Measurements from ENCODE around the gene TOMM22. TPM values are rescaled to one million over a fixed set of nuclear protein-coding genes. Genes with fewer than 3 reads are reported as not detected.

TOMM22 gene
- polyA plus RNA-seq (2013, experiment 1 of 2), result 43.9 TPM
- 43.6 TPM for polyA plus RNA-seq (2013, experiment 2 of 2)

DNA sequence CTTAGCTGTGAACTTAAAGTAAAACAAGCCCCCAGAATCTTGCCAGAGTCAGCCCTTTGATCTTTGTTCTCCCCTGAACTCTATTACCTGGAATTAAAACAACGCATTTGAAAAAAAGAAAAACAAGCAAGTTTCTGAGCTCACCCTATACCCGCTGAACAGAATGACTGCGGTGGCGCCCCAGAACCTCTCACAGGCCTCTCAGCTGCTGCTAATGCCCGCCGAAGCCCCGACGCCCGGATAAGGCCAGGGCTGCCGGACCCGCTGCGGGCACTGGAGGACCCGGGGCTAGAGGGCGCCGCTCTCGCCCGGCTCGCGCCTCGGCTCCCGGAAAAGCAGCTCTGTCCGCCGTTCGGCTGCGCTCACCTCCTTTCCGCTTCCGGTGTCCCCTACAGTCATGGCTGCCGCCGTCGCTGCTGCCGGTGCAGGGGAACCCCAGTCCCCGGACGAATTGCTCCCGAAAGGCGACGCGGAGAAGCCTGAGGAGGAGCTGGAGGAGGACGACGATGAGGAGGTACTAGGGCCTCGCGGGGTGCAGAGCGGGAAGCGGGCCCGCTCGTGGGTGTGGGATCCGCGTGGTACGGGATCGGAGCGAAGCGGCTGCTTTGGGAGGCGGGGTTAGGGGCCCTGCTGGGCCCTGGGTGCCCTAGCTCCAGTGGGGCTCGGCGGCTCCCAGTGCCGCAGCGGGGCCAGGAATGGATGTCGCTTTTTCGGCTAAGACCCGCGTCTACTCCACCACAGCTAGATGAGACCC is at the start of gene TOMM22:
TSS of gene TOMM22 (plus strand) at position 376 of the 754 bp plus-strand sequence. CDS start at position 398, 22 bp downstream.
- Histone ChIP-seq H3K9me3 (ENCODE audit: control insufficient read depth, low read length) (no peaks in the 10 kb centered on the region), H3K23ac (ENCODE audit: low read length in 2 of 2) (no peak within 1 kb of the TSS), H4K8ac (ENCODE audit: low read length) (peak within 1 kb of the TSS; percentile 100), H3K79me1 (replicated peaks; ENCODE audit: low read length, poor library complexity, severe bottlenecking) (peaks cover 32% of the 10 kb centered on the region), H2AK5ac (ENCODE audit: low read length, severe bottlenecking) (no peak within 1 kb of the TSS), H2BK5ac (ENCODE audit: low read depth, low read length, poor library complexity, severe bottlenecking) (no peak within 1 kb of the TSS), H3K27ac (ENCODE audit: low read length, poor library complexity, severe bottlenecking) (peak within 1 kb of the TSS; percentile 24), H3K18ac (ENCODE audit: low read depth in 1 of 2, low read length in 2 of 2) (peak within 1 kb of the TSS; percentile 62 to 95), H3K9ac (ENCODE audit: low read length) (peak within 1 kb of the TSS; percentile 96), H2BK12ac (ENCODE audit: low read length in 2 of 2) (no peak within 1 kb of the TSS), H3K4me1 (ENCODE audit: control insufficient read depth, insufficient read depth, low read depth, low read length) (peaks cover 8% of the 10 kb centered on the region), H2BK120ac (ENCODE audit: low read depth, low read length) (no peak within 1 kb of the TSS), H4K91ac (ENCODE audit: low read length) (peak within 1 kb of the TSS; percentile 89), H3K4ac (ENCODE audit: low read depth in 1 of 2, low read length in 2 of 2) (peak within 1 kb of the TSS; percentile 54 to 69), H2AFZ (ENCODE audit: low read depth, low read length) (peak within 1 kb of the TSS; percentile 90), H3K4me2 (ENCODE audit: low read length, poor library complexity, severe bottlenecking) (peak within 1 kb of the TSS; percentile 97), H3K27me3 (ENCODE audit: control insufficient read depth in 1 of 2, insufficient read depth in 1 of 2, low read length in 2 of 2) (no peaks in the 10 kb centered on the region), H2BK15ac (ENCODE audit: low read depth, poor library complexity, severe bottlenecking) (no peak within 1 kb of the TSS), H3K36me3 (ENCODE audit: control insufficient read depth in 1 of 2, insufficient read depth in 2 of 2, low read depth in 1 of 2, low read length in 2 of 2) (peaks cover 30 to 37% of the 10 kb centered on the region in 2 experiments), H3K4me3 (ENCODE audit: insufficient read depth in 1 of 2, low read depth in 1 of 2, low read length in 2 of 2) (peak within 1 kb of the TSS; percentile 88 to 99), H3K14ac (ENCODE audit: low read length in 2 of 2) (no peak within 1 kb of the TSS)
- DNase-seq, result peak; percentile 92
- WGBS, result under 1% methylated on average over 60 of the region's 60 CpGs

- Histone ChIP-seq H4K91ac (ENCODE audit: low read length) (no peak overlapping the region), H3K4me3 (ENCODE audit: insufficient read depth in 1 of 2, low read depth in 1 of 2, low read length in 2 of 2) (no peak overlapping the region), H2BK120ac (ENCODE audit: low read depth, low read length) (no peak overlapping the region), H3K9ac (ENCODE audit: low read length) (no peak overlapping the region), H2BK15ac (ENCODE audit: low read depth, poor library complexity, severe bottlenecking) (no peak overlapping the region), H3K18ac (ENCODE audit: low read depth in 1 of 2, low read length in 2 of 2) (no peak overlapping the region), H3K9me3 (ENCODE audit: control insufficient read depth, low read length) (no peaks in the 10 kb centered on the region), H3K4me2 (ENCODE audit: low read length, poor library complexity, severe bottlenecking) (no peak overlapping the region), H3K27ac (ENCODE audit: low read length, poor library complexity, severe bottlenecking) (no peak overlapping the region), H3K79me1 (replicated peaks; ENCODE audit: low read length, poor library complexity, severe bottlenecking) (no peaks in the 10 kb centered on the region), H3K4ac (ENCODE audit: low read depth in 1 of 2, low read length in 2 of 2) (no peak overlapping the region), H2BK12ac (ENCODE audit: low read length in 2 of 2) (no peak overlapping the region), H3K4me1 (ENCODE audit: control insufficient read depth, insufficient read depth, low read depth, low read length) (no peaks in the 10 kb centered on the region), H3K23ac (ENCODE audit: low read length in 2 of 2) (no peak overlapping the region), H4K8ac (ENCODE audit: low read length) (no peak overlapping the region), H2AFZ (ENCODE audit: low read depth, low read length) (no peak overlapping the region), H2AK5ac (ENCODE audit: low read length, severe bottlenecking) (no peak overlapping the region), H3K36me3 (ENCODE audit: control insufficient read depth in 1 of 2, insufficient read depth in 2 of 2, low read depth in 1 of 2, low read length in 2 of 2) (peaks cover 35 to 36% of the 10 kb centered on the region in 2 experiments), H3K27me3 (ENCODE audit: control insufficient read depth in 1 of 2, insufficient read depth in 1 of 2, low read length in 2 of 2) (no peaks in the 10 kb centered on the region), H3K14ac (ENCODE audit: low read length in 2 of 2) (no peak overlapping the region), H2BK5ac (ENCODE audit: low read depth, low read length, poor library complexity, severe bottlenecking) (no peak overlapping the region)
- 94% methylated on average over 3 of the region's 3 CpGs for WGBS
- DNase-seq, result no peak
Measured at GRCh38 chr22:38632528-38632927, 49.2 kb upstream of the TOMM22 start.

DNA sequence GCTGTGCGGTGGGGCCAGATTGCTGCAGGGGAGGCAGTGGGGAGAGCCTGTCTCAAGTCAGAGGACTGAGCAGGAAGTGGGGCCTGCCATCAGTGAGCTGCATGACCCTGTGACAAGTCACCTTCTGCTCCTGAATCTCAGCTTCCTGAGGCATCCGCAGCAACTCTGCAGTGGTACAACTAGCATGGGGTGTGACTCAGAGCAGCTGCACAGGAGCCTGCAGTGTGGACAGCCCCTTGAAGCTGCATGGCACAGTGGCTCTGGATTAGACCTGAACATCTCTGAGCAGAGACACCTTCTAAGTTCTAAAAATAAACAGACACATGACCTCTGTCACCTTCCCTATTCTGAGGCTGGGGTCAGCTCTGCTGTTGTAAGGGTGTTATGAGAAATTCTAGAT is 43.5 kb upstream of the TOMM22 start:
- Histone ChIP-seq H2BK120ac (ENCODE audit: low read depth, low read length) (no peak overlapping the region), H3K27ac (ENCODE audit: low read length, poor library complexity, severe bottlenecking) (peak overlapping the region; percentile 77), H3K4me1 (ENCODE audit: control insufficient read depth, insufficient read depth, low read depth, low read length) (peaks cover 5% of the 10 kb centered on the region), H3K9ac (ENCODE audit: low read length) (no peak overlapping the region), H2BK15ac (ENCODE audit: low read depth, poor library complexity, severe bottlenecking) (no peak overlapping the region), H3K4me3 (ENCODE audit: insufficient read depth in 1 of 2, low read depth in 1 of 2, low read length in 2 of 2) (no peak overlapping the region), H4K91ac (ENCODE audit: low read length) (no peak overlapping the region), H2BK5ac (ENCODE audit: low read depth, low read length, poor library complexity, severe bottlenecking) (no peak overlapping the region), H2AK5ac (ENCODE audit: low read length, severe bottlenecking) (no peak overlapping the region), H2BK12ac (ENCODE audit: low read length in 2 of 2) (no peak overlapping the region), H3K79me1 (replicated peaks; ENCODE audit: low read length, poor library complexity, severe bottlenecking) (no peaks in the 10 kb centered on the region), H3K4me2 (ENCODE audit: low read length, poor library complexity, severe bottlenecking) (peak overlapping the region; percentile 30), H3K14ac (ENCODE audit: low read length in 2 of 2) (peak overlapping the region in 1 of 2 experiments; percentile 71), H3K27me3 (ENCODE audit: control insufficient read depth in 1 of 2, insufficient read depth in 1 of 2, low read length in 2 of 2) (no peaks in the 10 kb centered on the region), H3K23ac (ENCODE audit: low read length in 2 of 2) (no peak overlapping the region), H3K18ac (ENCODE audit: low read depth in 1 of 2, low read length in 2 of 2) (peak overlapping the region in 1 of 2 experiments; percentile 50), H3K4ac (ENCODE audit: low read depth in 1 of 2, low read length in 2 of 2) (no peak overlapping the region), H3K9me3 (ENCODE audit: control insufficient read depth, low read length) (no peaks in the 10 kb centered on the region), H3K36me3 (ENCODE audit: control insufficient read depth in 1 of 2, insufficient read depth in 2 of 2, low read depth in 1 of 2, low read length in 2 of 2) (peaks cover 14 to 26% of the 10 kb centered on the region in 2 experiments), H4K8ac (ENCODE audit: low read length) (no peak overlapping the region), H2AFZ (ENCODE audit: low read depth, low read length) (no peak overlapping the region)
- DNase-seq, result peak; percentile 19
- 62% methylated on average over 2 of the region's 2 CpGs for WGBS

DNA sequence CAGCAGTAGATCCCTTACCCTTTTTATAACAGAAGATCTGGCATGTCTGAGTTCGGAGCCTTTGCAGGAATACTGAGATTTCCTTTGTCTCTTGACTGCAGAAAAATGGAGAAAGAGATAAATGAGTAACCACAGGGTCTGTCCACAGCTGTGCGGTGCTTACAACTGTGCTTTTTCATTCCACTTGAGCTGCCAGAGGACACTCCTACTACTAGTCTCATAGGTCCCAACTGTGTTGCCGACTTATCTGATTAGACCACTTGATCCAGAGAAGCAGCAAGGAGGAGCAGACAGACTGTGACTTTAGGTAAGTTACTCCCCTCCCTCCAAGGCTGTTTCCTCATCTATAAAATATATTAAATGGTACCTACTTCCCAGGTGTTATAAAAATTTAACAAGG is 43.0 kb upstream of the TOMM22 start:
- no peak overlapping the region for H3K4me3 ChIP-seq (ENCODE audit: insufficient read depth in 1 of 2, low read depth in 1 of 2, low read length in 2 of 2)
- H3K27me3 ChIP-seq (ENCODE audit: control insufficient read depth in 1 of 2, insufficient read depth in 1 of 2, low read length in 2 of 2), result no peaks in the 10 kb centered on the region
- no peak overlapping the region for H3K9ac ChIP-seq (ENCODE audit: low read length)
- no peak overlapping the region for H2BK15ac ChIP-seq (ENCODE audit: low read depth, poor library complexity, severe bottlenecking)
- peaks cover 5% of the 10 kb centered on the region for H3K4me1 ChIP-seq (ENCODE audit: control insufficient read depth, insufficient read depth, low read depth, low read length)
- peak; percentile 23 for DNase-seq
- no peak overlapping the region for H4K8ac ChIP-seq (ENCODE audit: low read length)
- no peak overlapping the region for H3K23ac ChIP-seq (ENCODE audit: low read length in 2 of 2)
- H2BK5ac ChIP-seq (ENCODE audit: low read depth, low read length, poor library complexity, severe bottlenecking), result no peak overlapping the region
- WGBS, result 56% methylated on average over 3 of the region's 3 CpGs
- H2BK12ac ChIP-seq (ENCODE audit: low read length in 2 of 2), result no peak overlapping the region
- H3K18ac ChIP-seq (ENCODE audit: low read depth in 1 of 2, low read length in 2 of 2), result no peak overlapping the region
- peak overlapping the region; percentile 77 for H3K27ac ChIP-seq (ENCODE audit: low read length, poor library complexity, severe bottlenecking)
- no peak overlapping the region for H2AK5ac ChIP-seq (ENCODE audit: low read length, severe bottlenecking)
- no peak overlapping the region for H2BK120ac ChIP-seq (ENCODE audit: low read depth, low read length)
- no peak overlapping the region for H2AFZ ChIP-seq (ENCODE audit: low read depth, low read length)
- H3K9me3 ChIP-seq (ENCODE audit: control insufficient read depth, low read length), result no peaks in the 10 kb centered on the region
- H4K91ac ChIP-seq (ENCODE audit: low read length), result no peak overlapping the region
- no peak overlapping the region for H3K14ac ChIP-seq (ENCODE audit: low read length in 2 of 2)
- peak overlapping the region; percentile 30 for H3K4me2 ChIP-seq (ENCODE audit: low read length, poor library complexity, severe bottlenecking)
- no peak overlapping the region for H3K4ac ChIP-seq (ENCODE audit: low read depth in 1 of 2, low read length in 2 of 2)
- peaks cover 14 to 26% of the 10 kb centered on the region in 2 experiments for H3K36me3 ChIP-seq (ENCODE audit: control insufficient read depth in 1 of 2, insufficient read depth in 2 of 2, low read depth in 1 of 2, low read length in 2 of 2)
- no peaks in the 10 kb centered on the region for H3K79me1 ChIP-seq (replicated peaks; ENCODE audit: low read length, poor library complexity, severe bottlenecking)

Data from mesenchymal stem cell (in vitro differentiated cells and primary cell).